ENCODE measurements around the gene SPG7.

Gene SPG7

GRCh38 chr16:89545831-89546574, 37.8 kb downstream of the SPG7 start:
- TF ChIP-seq CTCF (IDR thresholded peaks at IDR 0.05; ENCODE audit: low read depth, low read length, missing control alignments), result no peak

GRCh38 chr16:89546781-89547180, 38.6 kb downstream of the SPG7 start:
- DNase-seq (ENCODE audit: low read depth), result no peak
- no peak for TF ChIP-seq CTCF (IDR thresholded peaks at IDR 0.05; ENCODE audit: low read depth, low read length, missing control alignments)
- H3K4me3 ChIP-seq (ENCODE audit: low read depth, low read length), result no peak overlapping the region

More at GRCh38 chr16:89545831-89546574, 37.8 kb downstream of the SPG7 start:
- DNase-seq (ENCODE audit: low read depth), result no peak
- H3K4me3 ChIP-seq (ENCODE audit: low read depth, low read length), result no peak overlapping the region

GRCh38 chr16:89547291-89547690, 39.1 kb downstream of the SPG7 start:
- DNase-seq (ENCODE audit: low read depth), result no peak
- H3K4me3 ChIP-seq (ENCODE audit: low read depth, low read length), result no peak overlapping the region
- no peak for TF ChIP-seq CTCF (IDR thresholded peaks at IDR 0.05; ENCODE audit: low read depth, low read length, missing control alignments)

- DNase-seq (ENCODE audit: low read depth), result no peak
- no peak overlapping the region for H3K4me3 ChIP-seq (ENCODE audit: low read depth, low read length)
- no peak for TF ChIP-seq CTCF (IDR thresholded peaks at IDR 0.05; ENCODE audit: low read depth, low read length, missing control alignments)
Measured at GRCh38 chr16:89547860-89548259, 39.7 kb downstream of the SPG7 start.

GRCh38 chr16:89548344-89549006, 40.3 kb downstream of the SPG7 start:
- no peak for TF ChIP-seq CTCF (IDR thresholded peaks at IDR 0.05; ENCODE audit: low read depth, low read length, missing control alignments)
- no peak overlapping the region for H3K4me3 ChIP-seq (ENCODE audit: low read depth, low read length)
- DNase-seq (ENCODE audit: low read depth), result no peak

GRCh38 chr16:89549007-89549700, 41.0 kb downstream of the SPG7 start:
- H3K4me3 ChIP-seq (ENCODE audit: low read depth, low read length), result no peak overlapping the region
- DNase-seq (ENCODE audit: low read depth), result no peak
- no peak for TF ChIP-seq CTCF (IDR thresholded peaks at IDR 0.05; ENCODE audit: low read depth, low read length, missing control alignments)
